IPS-18c (cell line): ENCODE data around the gene BANF2.
"Not testable (repeated sequence)": the region's sequence is repeated elsewhere in the genome, so short reads cannot be mapped to it uniquely, and the experiment has no call there.

ENCODE experiments used
- H3K4me3 ChIP-seq: 2 replicates; pipeline ENCODE4 v1.7.0; 2013; ENCODE audit warnings: low read depth, mild to moderate bottlenecking, low read length, moderate library complexity; ENCODE audit not compliant: insufficient read depth
- H3K9me3 ChIP-seq: one replicate; pipeline ENCODE4 v1.6.1; 2013; ENCODE audit warnings: mild to moderate bottlenecking, low read length, moderate library complexity; ENCODE audit not compliant: control insufficient read depth, insufficient read depth

BANF2 gene

GRCh38 chr20:17699931-17700351 is at the start of gene BANF2:
Gene BANF2 (plus strand): TSS chr20:17699966. CDS start chr20:17725026, 25,060 bp downstream.
- Histone ChIP-seq H3K4me3 (no peak within 1 kb of the TSS), H3K9me3 (no peaks in the 10 kb centered on the region)

- Histone ChIP-seq H3K9me3 (no peaks in the 10 kb centered on the region), H3K4me3 (no peak overlapping the region)
Measured at GRCh38 chr20:17650301-17651128, 49.3 kb upstream of the BANF2 start.

DNA sequence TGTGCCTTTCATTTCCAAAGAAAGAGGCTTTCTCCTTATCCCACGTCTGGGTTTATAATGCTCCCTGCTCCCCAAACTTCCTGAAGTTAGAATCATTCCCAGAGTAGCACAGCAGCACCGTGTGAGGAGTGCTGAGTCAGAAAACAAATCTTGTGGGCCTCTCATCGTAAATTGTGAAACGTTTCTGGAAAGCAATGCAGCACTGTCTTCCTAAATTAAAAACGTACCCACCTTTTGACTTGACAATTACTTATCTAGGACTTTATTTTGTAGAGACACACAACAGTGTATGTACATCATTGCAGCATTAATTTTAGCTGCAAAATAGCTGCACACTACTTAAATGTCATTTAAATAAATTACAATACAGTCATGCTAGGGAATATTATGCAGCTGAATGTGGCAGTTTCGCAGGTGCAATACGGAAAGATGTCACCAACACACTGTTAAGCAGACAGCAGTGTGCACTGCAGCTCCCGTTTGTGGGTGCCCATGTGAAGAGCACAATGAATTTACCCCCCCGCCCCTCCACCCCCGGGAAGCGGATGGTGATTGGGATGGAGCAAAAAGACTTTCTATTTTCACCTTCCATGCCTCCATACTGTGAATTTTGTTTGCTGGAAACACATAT is 48.5 kb upstream of the BANF2 start:
- Histone ChIP-seq H3K9me3 (no peaks in the 10 kb centered on the region), H3K4me3 (no peak overlapping the region)

- Histone ChIP-seq H3K4me3 (no peak overlapping the region), H3K9me3 (no peaks in the 10 kb centered on the region)
Measured at GRCh38 chr20:17651760-17652388, 47.9 kb upstream of the BANF2 start.

GRCh38 chr20:17652411-17652810 is 47.4 kb upstream of the BANF2 start:
- H3K9me3 ChIP-seq = no peaks in the 10 kb centered on the region
- H3K4me3 ChIP-seq = no peak overlapping the region

DNA sequence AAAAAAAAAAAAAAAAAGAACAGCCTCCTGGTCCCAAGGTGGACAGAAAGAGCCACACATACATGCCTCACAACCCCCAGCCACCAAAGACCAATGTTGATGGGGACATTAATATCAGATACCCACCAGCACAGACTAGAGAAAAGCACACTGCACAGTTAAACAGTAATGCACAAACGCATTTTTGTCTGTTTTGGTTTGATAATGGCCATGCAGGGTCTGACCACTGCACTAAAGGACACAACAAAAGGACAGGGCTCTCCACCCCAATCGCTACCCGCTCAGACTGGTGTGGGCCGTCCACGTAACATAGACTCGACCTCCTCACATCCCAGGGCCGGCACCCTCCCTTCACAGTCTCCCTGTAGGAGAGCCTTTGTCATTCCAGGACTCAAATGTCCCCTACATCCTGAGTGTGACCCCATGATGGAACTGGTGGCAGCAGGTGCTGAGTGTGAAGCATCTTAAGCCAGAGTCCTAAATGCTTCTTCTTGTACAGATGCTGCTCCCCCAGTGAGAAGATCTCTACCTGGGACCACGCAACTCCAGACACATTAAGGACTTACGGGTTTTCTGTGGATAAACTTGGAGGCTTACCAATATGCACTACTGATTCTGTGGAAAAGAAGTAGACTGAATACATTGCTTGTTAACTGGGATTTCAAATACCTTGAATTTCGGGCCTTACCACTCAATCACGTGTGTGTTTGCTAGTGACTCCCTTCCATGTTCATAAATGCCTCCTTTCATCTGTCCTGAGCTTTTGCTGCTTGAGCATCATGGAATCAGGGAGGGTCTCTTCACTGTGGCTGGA is 45.7 kb upstream of the BANF2 start:
- peaks cover 2% of the 10 kb centered on the region for H3K9me3 ChIP-seq
- H3K4me3 ChIP-seq = no peak overlapping the region

- Histone ChIP-seq H3K9me3 (peaks cover 2% of the 10 kb centered on the region), H3K4me3 (no peak overlapping the region)
Measured at GRCh38 chr20:17654649-17655285, 45.0 kb upstream of the BANF2 start.

DNA sequence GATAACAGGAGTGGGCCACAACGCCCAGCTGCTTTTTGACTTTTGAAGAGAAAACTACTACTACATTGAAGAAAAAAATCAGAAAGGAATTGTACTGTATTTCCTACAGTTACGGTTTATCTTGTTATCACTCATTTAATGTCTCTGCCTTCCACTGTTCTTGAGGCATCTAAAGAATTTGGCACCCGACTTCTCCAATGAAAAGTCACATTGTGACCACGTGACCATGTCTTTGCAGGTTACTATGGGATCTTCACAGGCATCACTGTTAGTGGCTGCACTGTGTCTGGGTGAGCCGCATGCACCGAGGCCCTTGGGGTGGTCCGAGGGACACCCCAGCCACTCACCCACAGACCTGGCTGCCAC is 44.5 kb upstream of the BANF2 start:
- Histone ChIP-seq H3K9me3 (peaks cover 2% of the 10 kb centered on the region), H3K4me3 (no peak overlapping the region)

DNA sequence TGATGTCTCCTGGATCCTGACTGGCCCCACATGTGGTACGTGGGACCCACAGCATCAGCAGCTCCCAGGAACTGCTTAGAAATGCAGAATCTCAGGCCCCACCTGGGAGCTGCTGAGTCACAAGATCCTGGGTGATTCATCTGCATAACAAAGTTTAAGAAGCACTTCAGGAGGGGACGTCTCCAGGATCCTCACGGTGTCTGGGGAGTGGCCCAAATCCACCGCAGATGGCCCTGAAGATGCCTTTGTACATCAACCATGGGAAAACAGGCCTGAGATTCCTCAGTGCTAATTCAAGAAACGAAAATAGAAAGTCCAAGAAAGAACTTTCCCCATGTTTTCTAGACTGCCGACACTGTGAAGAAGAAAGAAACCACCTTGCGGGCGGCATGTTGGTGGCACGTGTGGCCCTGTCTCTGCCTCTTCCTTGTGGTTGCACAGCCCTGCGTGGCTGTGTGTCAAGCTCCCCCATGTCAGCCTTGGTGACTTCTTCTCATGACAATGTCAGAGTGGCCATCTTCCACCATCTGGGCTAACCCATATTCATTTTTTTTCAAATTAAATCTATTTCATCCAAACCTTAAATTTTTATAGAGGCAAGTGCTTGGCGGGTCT is 43.8 kb upstream of the BANF2 start:
- H3K4me3 ChIP-seq = no peak overlapping the region

DNA sequence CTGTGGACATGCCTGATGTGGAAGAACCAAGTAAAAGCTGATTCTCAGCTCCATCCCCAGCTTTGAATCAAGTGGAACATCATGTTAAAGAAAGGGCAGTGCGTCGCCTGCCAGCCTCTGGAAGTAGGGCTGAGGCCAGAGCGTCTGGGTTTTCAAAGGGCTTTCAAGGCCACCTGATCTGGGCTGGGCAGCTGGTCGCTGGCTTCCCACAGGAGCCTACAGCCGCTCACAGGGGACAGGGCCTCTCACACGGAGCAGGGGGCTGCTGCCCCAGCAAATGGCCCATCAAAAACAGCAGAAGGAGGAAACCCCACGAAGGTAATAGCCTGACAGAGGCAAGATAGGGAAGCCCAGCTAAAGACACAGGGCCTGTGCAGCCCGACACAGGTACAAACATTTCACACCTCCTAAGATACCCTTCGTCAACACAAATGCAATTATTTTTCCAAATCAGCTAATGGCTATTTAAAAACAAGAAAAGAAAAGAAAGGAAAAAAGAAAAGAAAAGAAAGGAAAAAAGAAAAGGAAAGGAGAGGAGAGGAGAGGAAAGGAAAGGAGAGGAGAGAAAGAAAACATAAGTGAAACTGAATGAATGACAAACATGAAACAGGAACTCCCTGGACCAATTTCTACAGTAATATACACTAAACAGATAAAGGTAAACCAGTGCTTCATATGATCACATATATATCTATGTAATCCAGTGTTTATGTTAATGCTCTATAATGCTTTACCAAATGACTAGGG is 42.5 kb upstream of the BANF2 start:
- H3K9me3 ChIP-seq = peaks cover 2% of the 10 kb centered on the region
- no peak overlapping the region for H3K4me3 ChIP-seq

More for the DNA sequence above, 43.8 kb upstream of the BANF2 start:
- H3K9me3 ChIP-seq = peaks cover 2% of the 10 kb centered on the region

- peaks cover 2% of the 10 kb centered on the region for H3K9me3 ChIP-seq
- no peak overlapping the region for H3K4me3 ChIP-seq
Measured at GRCh38 chr20:17657898-17658647, 41.7 kb upstream of the BANF2 start.

- peaks cover 2% of the 10 kb centered on the region for H3K9me3 ChIP-seq
- no peak overlapping the region for H3K4me3 ChIP-seq
Measured at GRCh38 chr20:17658648-17658993, 41.1 kb upstream of the BANF2 start.

GRCh38 chr20:17659344-17659743 is 40.4 kb upstream of the BANF2 start:
- H3K4me3 ChIP-seq, H3K9me3 ChIP-seq: not testable (repeated sequence)

DNA sequence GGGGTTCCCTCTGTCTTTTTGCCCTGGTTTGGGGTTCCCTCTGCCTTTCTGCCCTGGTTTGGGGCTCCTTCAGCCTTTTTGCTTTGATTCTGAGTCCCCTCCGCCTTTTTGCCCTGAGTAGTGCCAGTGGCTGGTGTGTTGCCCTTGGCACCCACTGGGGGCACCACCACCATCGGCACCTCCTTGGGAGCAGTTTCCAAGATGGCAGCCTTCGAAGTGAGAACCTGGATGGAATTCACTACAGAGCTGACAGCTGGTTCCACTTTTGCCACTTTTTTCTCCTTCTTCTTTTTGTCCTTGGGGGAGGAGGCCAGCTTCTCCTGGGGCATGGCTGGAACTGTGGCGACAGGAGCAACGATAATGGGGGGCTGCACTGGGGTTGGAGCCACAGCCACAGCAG is 40.0 kb upstream of the BANF2 start:
- Histone ChIP-seq H3K4me3 (no peak overlapping the region), H3K9me3 (peaks cover 2% of the 10 kb centered on the region)

DNA sequence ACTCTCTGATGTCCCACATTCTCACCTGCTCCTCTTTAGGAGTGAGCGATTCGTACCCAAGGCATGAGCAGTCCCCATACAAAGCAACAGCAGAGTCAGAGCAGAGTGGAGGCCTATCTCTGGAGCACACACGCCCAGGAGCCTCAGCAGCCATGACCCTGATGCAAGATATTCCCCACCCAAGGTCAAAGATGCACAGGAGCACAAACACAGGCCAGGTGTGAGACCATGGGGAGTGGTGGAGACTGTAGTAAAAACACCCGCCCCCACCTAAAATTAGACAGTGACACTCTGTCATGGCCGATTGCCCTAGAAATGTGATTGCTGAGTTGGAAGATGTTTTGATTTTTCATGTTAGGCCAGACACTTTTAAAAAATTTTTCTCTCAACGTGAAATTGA is 39.1 kb upstream of the BANF2 start:
- Histone ChIP-seq H3K9me3 (peaks cover 2% of the 10 kb centered on the region), H3K4me3 (no peak overlapping the region)
